Stimulated activated CD8-positive, alpha-beta memory T cell treated with anti-CD3 and anti-CD28 coated beads, Interleukin-4, amount 100 ng/mL, for 48 hours (primary cell): ENCODE results near the gene FMNL2.

Experiments used
- DNase-seq: peaks from one replicate; pipeline ENCODE4 v3.0.0-alpha.2; 2020

Gene FMNL2

GRCh38 chr2:152624805-152625204, 289.8 kb downstream of the FMNL2 start:
- DNase-seq: no peak

GRCh38 chr2:152626911-152627339, 292.0 kb downstream of the FMNL2 start:
- no peak for DNase-seq

- no peak for DNase-seq
Observed at GRCh38 chr2:152627351-152627957, 292.5 kb downstream of the FMNL2 start.

GRCh38 chr2:152629202-152629601, 294.2 kb downstream of the FMNL2 start:
- DNase-seq: no peak

GRCh38 chr2:152630466-152630865, 295.5 kb downstream of the FMNL2 start:
- DNase-seq: no peak

GRCh38 chr2:152632736-152633135, 297.8 kb downstream of the FMNL2 start:
- no peak for DNase-seq

- peak; percentile 82 for DNase-seq
Observed at GRCh38 chr2:152635635-152636298, 300.8 kb downstream of the FMNL2 start.

GRCh38 chr2:152637251-152637650, 302.3 kb downstream of the FMNL2 start:
- no peak for DNase-seq

GRCh38 chr2:152638056-152638455, 303.1 kb downstream of the FMNL2 start:
- no peak for DNase-seq

GRCh38 chr2:152638590-152638989, 303.6 kb downstream of the FMNL2 start:
- DNase-seq: no peak

- DNase-seq: no peak
Observed at GRCh38 chr2:152644189-152644873, 309.4 kb downstream of the FMNL2 start.

- DNase-seq: no peak
Observed at GRCh38 chr2:152646264-152646663, 311.3 kb downstream of the FMNL2 start.

GRCh38 chr2:152646775-152647174, 311.8 kb downstream of the FMNL2 start:
- no peak for DNase-seq

- no peak for DNase-seq
Observed at GRCh38 chr2:152647552-152647951, 312.6 kb downstream of the FMNL2 start.

GRCh38 chr2:152648336-152648735, 313.4 kb downstream of the FMNL2 start:
- no peak for DNase-seq

GRCh38 chr2:152649997-152650396, 315.0 kb downstream of the FMNL2 start:
- DNase-seq: no peak

- no peak for DNase-seq
Observed at GRCh38 chr2:152650768-152651371, 315.9 kb downstream of the FMNL2 start.

- no peak for DNase-seq
Observed at GRCh38 chr2:152651834-152652233, 316.9 kb downstream of the FMNL2 start.

GRCh38 chr2:152655880-152656279, 320.9 kb downstream of the FMNL2 start:
- no peak for DNase-seq

- DNase-seq: no peak
Observed at GRCh38 chr2:152657043-152657442, 322.1 kb downstream of the FMNL2 start.

GRCh38 chr2:152658221-152658620, 323.2 kb downstream of the FMNL2 start:
- DNase-seq: no peak

GRCh38 chr2:152661076-152661475, 326.1 kb downstream of the FMNL2 start:
- DNase-seq: no peak

- no peak for DNase-seq
Observed at GRCh38 chr2:152664725-152665124, 329.8 kb downstream of the FMNL2 start.

GRCh38 chr2:152674334-152674733, 339.4 kb downstream of the FMNL2 start:
- DNase-seq: no peak
